GM23338 (cell line): ENCODE measurements around the gene SCAANT1. TPM values are rescaled to one million over a fixed set of nuclear protein-coding genes. Genes with fewer than 3 reads are reported as not detected.

Experiments
- ATAC-seq: fragments of 200-7000 bp; cut with Tn5 transposase; 3 replicates; pipeline ENCODE4 v1.9.1; 2020
- DNase-seq: peaks from one replicate; pipeline ENCODE4 v3.0.0-alpha.2; 2015; ENCODE audit warnings: low spot score
- H2AFZ ChIP-seq: fragments of 200-600 bp; sonication (generic); 2 replicates; pipeline ENCODE4 v1.8.0; 2016; ENCODE audit warnings: antibody characterized with exemption, mild to moderate bottlenecking, moderate library complexity
- H3F3A ChIP-seq: fragments of 200-600 bp; sonication (generic); replicated peaks from 2 replicates; pipeline ENCODE4 v1.8.0; 2017; ENCODE audit warnings: antibody characterized with exemption, mixed run types, low read depth
- H3K27ac ChIP-seq: fragments of 200-600 bp; sonication (generic); 2 replicates; pipeline ENCODE4 v1.6.1; 2016; ENCODE audit warnings: low read depth
- H3K27me3 ChIP-seq: fragments of 200-600 bp; sonication (generic); 2 replicates; pipeline ENCODE4 v1.8.0; 2016; ENCODE audit warnings: mild to moderate bottlenecking, mixed run types, moderate library complexity; ENCODE audit not compliant: insufficient read depth
- H3K36me3 ChIP-seq: fragments of 200-600 bp; sonication (generic); 2 replicates; pipeline ENCODE4 v1.8.0; 2016; ENCODE audit warnings: mild to moderate bottlenecking; ENCODE audit not compliant: insufficient read depth
- H3K4me1 ChIP-seq: fragments of 200-600 bp; sonication (generic); 2 replicates; pipeline ENCODE4 v1.8.0; 2016; ENCODE audit warnings: mild to moderate bottlenecking, moderate library complexity; ENCODE audit not compliant: insufficient read depth
- H3K4me2 ChIP-seq: fragments of 200-600 bp; sonication (generic); 2 replicates; pipeline ENCODE4 v1.7.1; 2017; ENCODE audit warnings: mixed run types
- H3K4me3 ChIP-seq: fragments of 200-600 bp; sonication (generic); 2 replicates; pipeline ENCODE4 v1.6.1; 2016; ENCODE audit warnings: mixed run types
- H3K79me2 ChIP-seq: fragments of 200-600 bp; sonication (generic); replicated peaks from 2 replicates; pipeline ENCODE4 v1.8.0; 2017; ENCODE audit warnings: mild to moderate bottlenecking; ENCODE audit not compliant: insufficient read depth
- H3K9me2 ChIP-seq: fragments of 200-600 bp; sonication (generic); 2 replicates; pipeline ENCODE4 v1.8.0; 2017; ENCODE audit not compliant: insufficient read depth
- H4K20me1 ChIP-seq: fragments of 200-600 bp; sonication (generic); replicated peaks from 2 replicates; pipeline ENCODE4 v1.8.0; 2017; ENCODE audit warnings: mild to moderate bottlenecking; ENCODE audit not compliant: insufficient read depth
- H3K27ac Mint-ChIP-seq: 2 replicates; pipeline ENCODE4 v1.8.0; 2020; ENCODE audit warnings: inconsistent platforms, mild to moderate bottlenecking, moderate library complexity, mixed read lengths
- H3K27me3 Mint-ChIP-seq: 3 replicates; pipeline ENCODE4 v1.8.0; 2022; ENCODE audit warnings: low read depth, mild to moderate bottlenecking, moderate library complexity, mixed read lengths, inconsistent platforms; ENCODE audit not compliant: insufficient read depth, poor library complexity
- H3K36me3 Mint-ChIP-seq: 3 replicates; pipeline ENCODE4 v1.8.0; 2021; ENCODE audit warnings: low read depth, mild to moderate bottlenecking, inconsistent platforms, moderate library complexity, mixed read lengths
- H3K4me1 Mint-ChIP-seq: 3 replicates; pipeline ENCODE4 v1.8.0; 2020; ENCODE audit warnings: mild to moderate bottlenecking, inconsistent platforms, mixed read lengths
- H3K4me3 Mint-ChIP-seq: 3 replicates; pipeline ENCODE4 v1.8.0; 2021; ENCODE audit warnings: moderate library complexity, mild to moderate bottlenecking, inconsistent platforms, mixed read lengths
- H3K9me3 Mint-ChIP-seq: 3 replicates; pipeline ENCODE4 v1.8.0; 2020; ENCODE audit warnings: moderate library complexity, mild to moderate bottlenecking, inconsistent platforms, mixed read lengths
- CREB1 ChIP-seq: fragments of 250-450 bp; sonication (Bioruptor Pico); IDR thresholded peaks from 2 replicates; pipeline ENCODE4 v1.5.0; 2020; ENCODE audit warnings: low read depth, mild to moderate bottlenecking, moderate library complexity
- EZH2 ChIP-seq: fragments of 200-600 bp; sonication (generic); IDR thresholded peaks from one replicate; pipeline ENCODE4 v1.8.0; 2017; ENCODE audit warnings: antibody characterized with exemption, mild to moderate bottlenecking, low read depth; ENCODE audit not compliant: unreplicated experiment
- EZH2phosphoT487 ChIP-seq: fragments of 200-600 bp; sonication (generic); IDR thresholded peaks from one replicate; pipeline ENCODE4 v1.8.1; 2018; ENCODE audit warnings: antibody characterized with exemption; ENCODE audit not compliant: unreplicated experiment
- JUNB ChIP-seq: IDR thresholded peaks from one replicate; pipeline ENCODE4 v1.6.1; 2016; ENCODE audit warnings: antibody characterized with exemption; ENCODE audit not compliant: unreplicated experiment
- NANOG ChIP-seq: IDR thresholded peaks from 2 replicates; pipeline ENCODE4 v1.6.1; 2016; ENCODE audit warnings: antibody characterized with exemption, borderline replicate concordance
- POLR2AphosphoS5 ChIP-seq: IDR thresholded peaks from 2 replicates; pipeline ENCODE4 v1.6.1; 2016; ENCODE audit warnings: antibody characterized with exemption, low read depth
- STAT1 ChIP-seq: IDR thresholded peaks from one replicate; pipeline ENCODE4 v1.6.1; 2016; ENCODE audit warnings: antibody characterized with exemption; ENCODE audit not compliant: unreplicated experiment
- ZNF114 ChIP-seq: fragments of 250-450 bp; sonication (Bioruptor Pico); IDR thresholded peaks from 2 replicates; pipeline ENCODE4 v1.5.0; 2020; ENCODE audit warnings: mild to moderate bottlenecking, moderate library complexity
- ZNF331 ChIP-seq: fragments of 250-450 bp; sonication (Bioruptor Pico); IDR thresholded peaks from 2 replicates; pipeline ENCODE4 v1.5.0; 2020; ENCODE audit warnings: low read depth, mild to moderate bottlenecking, moderate library complexity
- polyA plus RNA-seq: library from polyadenylated mRNA; unstranded; fragments of >200 nt; fragmentation: Nextera tagmentation; extraction: Ambion mirVana; gene quantifications from 2 replicates; pipeline ENCODE4 v1.2.1, GENCODE V29; 2016
- total RNA-seq: library from RNA; depleted of rRNA; stranded (reverse); fragments of >200 nt; shearing (Covaris generic); gene quantifications from 2 replicates; pipeline ENCODE4 v1.2.3, GENCODE V29; 2014
- TF ChIP-seq, protein P1 (sequence below): IDR thresholded peaks from one replicate; pipeline ENCODE4 v1.6.1; 2018; ENCODE audit warnings: antibody characterized with exemption; ENCODE audit not compliant: unreplicated experiment
- TF ChIP-seq, protein P2 (sequence below): fragments of 250-450 bp; sonication (Bioruptor Pico); IDR thresholded peaks from 2 replicates; pipeline ENCODE4 v1.5.0; 2020; ENCODE audit warnings: mild to moderate bottlenecking, moderate library complexity
- TF ChIP-seq, protein P3 (sequence below), 2 experiments: fragments of 200-600 bp in 1 of 2; sonication (generic) in 1 of 2; conservative IDR thresholded peaks; 2 replicates each; pipeline versions ENCODE4 v1.5.1 to v1.6.1; 2016 to 2017; ENCODE audit warnings: antibody characterized with exemption in 2 of 2, low read depth in 2 of 2, mild to moderate bottlenecking in 2 of 2, moderate library complexity in 1 of 2
- TF ChIP-seq, protein P4 (sequence below): IDR thresholded peaks from 2 replicates; pipeline ENCODE4 v1.6.1; 2016; ENCODE audit warnings: antibody characterized with exemption

Gene SCAANT1
- total and polyA plus RNA-seq, 2 experiments from 2014 or later = 1.2 TPM; not detected in 1

DNA sequence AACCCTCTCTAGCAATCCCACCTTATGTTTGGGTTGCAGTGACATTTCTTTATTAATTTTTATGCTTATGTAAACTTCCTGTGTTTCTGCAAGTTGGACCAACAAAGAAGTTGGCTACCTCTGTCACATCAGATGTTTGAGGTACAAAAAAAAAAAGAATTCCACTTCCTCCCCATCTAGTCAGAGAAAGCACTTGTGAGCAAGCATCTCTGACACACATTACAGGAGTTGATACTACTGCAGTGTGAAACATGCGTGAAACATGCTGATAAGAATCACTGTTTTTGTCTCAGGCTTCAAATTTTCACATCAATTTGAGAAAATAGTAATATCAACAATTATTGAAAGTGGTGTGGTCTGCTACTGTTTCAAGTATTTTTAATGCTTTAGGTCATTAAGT is 1.3 kb downstream of the SCAANT1 start:
- Histone ChIP-seq H3K36me3 (no peaks in the 10 kb centered on the region), H4K20me1 (0 out of 2 replicates have a peak, but pooled peaks cover 4% of the 10 kb centered on the region), H3K4me1 (peaks cover 5% of the 10 kb centered on the region), H3K9me2 (no peaks in the 10 kb centered on the region), H3K4me2 (peak overlapping the region; percentile 93), H3K27me3 (peaks cover 17% of the 10 kb centered on the region), H3K27ac (no peak overlapping the region; the same call in 1 of the 2 replicates), H2AFZ (no peak overlapping the region), H3K4me3 (peak overlapping the region; percentile 81), H3F3A (no peaks in the 10 kb centered on the region), H3K79me2 (peaks cover 24% of the 10 kb centered on the region)
- H3K9me3 Mint-ChIP-seq = no peaks in the 10 kb centered on the region
- DNase-seq (no peak), ATAC-seq (no peak)
- H3K4me3 Mint-ChIP-seq = peak overlapping the region; percentile 89
- H3K27ac Mint-ChIP-seq = no peak overlapping the region
- H3K4me1 Mint-ChIP-seq = peaks cover 40% of the 10 kb centered on the region
- TF ChIP-seq STAT1 (no peak), CREB1 (CRISPR knock-in tag) (no peak), EZH2phosphoT487 (no peak), JUNB (no peak), EZH2 (no peak), ZNF114 (no peak), NANOG (no peak), POLR2AphosphoS5 (no peak), ZNF331 (no peak)
- TF ChIP-seq, protein P1, sequence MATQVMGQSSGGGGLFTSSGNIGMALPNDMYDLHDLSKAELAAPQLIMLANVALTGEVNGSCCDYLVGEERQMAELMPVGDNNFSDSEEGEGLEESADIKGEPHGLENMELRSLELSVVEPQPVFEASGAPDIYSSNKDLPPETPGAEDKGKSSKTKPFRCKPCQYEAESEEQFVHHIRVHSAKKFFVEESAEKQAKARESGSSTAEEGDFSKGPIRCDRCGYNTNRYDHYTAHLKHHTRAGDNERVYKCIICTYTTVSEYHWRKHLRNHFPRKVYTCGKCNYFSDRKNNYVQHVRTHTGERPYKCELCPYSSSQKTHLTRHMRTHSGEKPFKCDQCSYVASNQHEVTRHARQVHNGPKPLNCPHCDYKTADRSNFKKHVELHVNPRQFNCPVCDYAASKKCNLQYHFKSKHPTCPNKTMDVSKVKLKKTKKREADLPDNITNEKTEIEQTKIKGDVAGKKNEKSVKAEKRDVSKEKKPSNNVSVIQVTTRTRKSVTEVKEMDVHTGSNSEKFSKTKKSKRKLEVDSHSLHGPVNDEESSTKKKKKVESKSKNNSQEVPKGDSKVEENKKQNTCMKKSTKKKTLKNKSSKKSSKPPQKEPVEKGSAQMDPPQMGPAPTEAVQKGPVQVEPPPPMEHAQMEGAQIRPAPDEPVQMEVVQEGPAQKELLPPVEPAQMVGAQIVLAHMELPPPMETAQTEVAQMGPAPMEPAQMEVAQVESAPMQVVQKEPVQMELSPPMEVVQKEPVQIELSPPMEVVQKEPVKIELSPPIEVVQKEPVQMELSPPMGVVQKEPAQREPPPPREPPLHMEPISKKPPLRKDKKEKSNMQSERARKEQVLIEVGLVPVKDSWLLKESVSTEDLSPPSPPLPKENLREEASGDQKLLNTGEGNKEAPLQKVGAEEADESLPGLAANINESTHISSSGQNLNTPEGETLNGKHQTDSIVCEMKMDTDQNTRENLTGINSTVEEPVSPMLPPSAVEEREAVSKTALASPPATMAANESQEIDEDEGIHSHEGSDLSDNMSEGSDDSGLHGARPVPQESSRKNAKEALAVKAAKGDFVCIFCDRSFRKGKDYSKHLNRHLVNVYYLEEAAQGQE = no peak
- TF ChIP-seq, protein P2, sequence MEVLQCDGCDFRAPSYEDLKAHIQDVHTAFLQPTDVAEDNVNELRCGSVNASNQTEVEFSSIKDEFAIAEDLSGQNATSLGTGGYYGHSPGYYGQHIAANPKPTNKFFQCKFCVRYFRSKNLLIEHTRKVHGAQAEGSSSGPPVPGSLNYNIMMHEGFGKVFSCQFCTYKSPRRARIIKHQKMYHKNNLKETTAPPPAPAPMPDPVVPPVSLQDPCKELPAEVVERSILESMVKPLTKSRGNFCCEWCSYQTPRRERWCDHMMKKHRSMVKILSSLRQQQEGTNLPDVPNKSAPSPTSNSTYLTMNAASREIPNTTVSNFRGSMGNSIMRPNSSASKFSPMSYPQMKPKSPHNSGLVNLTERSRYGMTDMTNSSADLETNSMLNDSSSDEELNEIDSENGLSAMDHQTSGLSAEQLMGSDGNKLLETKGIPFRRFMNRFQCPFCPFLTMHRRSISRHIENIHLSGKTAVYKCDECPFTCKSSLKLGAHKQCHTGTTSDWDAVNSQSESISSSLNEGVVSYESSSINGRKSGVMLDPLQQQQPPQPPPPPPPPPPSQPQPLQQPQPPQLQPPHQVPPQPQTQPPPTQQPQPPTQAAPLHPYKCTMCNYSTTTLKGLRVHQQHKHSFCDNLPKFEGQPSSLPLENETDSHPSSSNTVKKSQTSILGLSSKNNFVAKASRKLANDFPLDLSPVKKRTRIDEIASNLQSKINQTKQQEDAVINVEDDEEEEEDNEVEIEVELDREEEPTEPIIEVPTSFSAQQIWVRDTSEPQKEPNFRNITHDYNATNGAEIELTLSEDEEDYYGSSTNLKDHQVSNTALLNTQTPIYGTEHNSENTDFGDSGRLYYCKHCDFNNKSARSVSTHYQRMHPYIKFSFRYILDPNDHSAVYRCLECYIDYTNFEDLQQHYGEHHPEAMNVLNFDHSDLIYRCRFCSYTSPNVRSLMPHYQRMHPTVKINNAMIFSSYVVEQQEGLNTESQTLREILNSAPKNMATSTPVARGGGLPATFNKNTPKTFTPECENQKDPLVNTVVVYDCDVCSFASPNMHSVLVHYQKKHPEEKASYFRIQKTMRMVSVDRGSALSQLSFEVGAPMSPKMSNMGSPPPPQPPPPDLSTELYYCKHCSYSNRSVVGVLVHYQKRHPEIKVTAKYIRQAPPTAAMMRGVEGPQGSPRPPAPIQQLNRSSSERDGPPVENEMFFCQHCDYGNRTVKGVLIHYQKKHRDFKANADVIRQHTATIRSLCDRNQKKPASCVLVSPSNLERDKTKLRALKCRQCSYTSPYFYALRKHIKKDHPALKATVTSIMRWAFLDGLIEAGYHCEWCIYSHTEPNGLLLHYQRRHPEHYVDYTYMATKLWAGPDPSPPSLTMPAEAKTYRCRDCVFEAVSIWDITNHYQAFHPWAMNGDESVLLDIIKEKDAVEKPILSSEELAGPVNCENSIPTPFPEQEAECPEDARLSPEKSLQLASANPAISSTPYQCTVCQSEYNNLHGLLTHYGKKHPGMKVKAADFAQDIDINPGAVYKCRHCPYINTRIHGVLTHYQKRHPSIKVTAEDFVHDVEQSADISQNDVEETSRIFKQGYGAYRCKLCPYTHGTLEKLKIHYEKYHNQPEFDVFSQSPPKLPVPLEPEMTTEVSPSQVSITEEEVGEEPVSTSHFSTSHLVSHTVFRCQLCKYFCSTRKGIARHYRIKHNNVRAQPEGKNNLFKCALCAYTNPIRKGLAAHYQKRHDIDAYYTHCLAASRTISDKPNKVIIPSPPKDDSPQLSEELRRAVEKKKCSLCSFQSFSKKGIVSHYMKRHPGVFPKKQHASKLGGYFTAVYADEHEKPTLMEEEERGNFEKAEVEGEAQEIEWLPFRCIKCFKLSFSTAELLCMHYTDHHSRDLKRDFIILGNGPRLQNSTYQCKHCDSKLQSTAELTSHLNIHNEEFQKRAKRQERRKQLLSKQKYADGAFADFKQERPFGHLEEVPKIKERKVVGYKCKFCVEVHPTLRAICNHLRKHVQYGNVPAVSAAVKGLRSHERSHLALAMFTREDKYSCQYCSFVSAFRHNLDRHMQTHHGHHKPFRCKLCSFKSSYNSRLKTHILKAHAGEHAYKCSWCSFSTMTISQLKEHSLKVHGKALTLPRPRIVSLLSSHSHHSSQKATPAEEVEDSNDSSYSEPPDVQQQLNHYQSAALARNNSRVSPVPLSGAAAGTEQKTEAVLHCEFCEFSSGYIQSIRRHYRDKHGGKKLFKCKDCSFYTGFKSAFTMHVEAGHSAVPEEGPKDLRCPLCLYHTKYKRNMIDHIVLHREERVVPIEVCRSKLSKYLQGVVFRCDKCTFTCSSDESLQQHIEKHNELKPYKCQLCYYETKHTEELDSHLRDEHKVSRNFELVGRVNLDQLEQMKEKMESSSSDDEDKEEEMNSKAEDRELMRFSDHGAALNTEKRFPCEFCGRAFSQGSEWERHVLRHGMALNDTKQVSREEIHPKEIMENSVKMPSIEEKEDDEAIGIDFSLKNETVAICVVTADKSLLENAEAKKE (CRISPR knock-in tag) = no peak
- TF ChIP-seq, protein P3, sequence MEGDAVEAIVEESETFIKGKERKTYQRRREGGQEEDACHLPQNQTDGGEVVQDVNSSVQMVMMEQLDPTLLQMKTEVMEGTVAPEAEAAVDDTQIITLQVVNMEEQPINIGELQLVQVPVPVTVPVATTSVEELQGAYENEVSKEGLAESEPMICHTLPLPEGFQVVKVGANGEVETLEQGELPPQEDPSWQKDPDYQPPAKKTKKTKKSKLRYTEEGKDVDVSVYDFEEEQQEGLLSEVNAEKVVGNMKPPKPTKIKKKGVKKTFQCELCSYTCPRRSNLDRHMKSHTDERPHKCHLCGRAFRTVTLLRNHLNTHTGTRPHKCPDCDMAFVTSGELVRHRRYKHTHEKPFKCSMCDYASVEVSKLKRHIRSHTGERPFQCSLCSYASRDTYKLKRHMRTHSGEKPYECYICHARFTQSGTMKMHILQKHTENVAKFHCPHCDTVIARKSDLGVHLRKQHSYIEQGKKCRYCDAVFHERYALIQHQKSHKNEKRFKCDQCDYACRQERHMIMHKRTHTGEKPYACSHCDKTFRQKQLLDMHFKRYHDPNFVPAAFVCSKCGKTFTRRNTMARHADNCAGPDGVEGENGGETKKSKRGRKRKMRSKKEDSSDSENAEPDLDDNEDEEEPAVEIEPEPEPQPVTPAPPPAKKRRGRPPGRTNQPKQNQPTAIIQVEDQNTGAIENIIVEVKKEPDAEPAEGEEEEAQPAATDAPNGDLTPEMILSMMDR (conservative IDR thresholded peaks at IDR 0.05; ENCODE audit: low read depth in 2 of 2) = no peak
- TF ChIP-seq, protein P4, sequence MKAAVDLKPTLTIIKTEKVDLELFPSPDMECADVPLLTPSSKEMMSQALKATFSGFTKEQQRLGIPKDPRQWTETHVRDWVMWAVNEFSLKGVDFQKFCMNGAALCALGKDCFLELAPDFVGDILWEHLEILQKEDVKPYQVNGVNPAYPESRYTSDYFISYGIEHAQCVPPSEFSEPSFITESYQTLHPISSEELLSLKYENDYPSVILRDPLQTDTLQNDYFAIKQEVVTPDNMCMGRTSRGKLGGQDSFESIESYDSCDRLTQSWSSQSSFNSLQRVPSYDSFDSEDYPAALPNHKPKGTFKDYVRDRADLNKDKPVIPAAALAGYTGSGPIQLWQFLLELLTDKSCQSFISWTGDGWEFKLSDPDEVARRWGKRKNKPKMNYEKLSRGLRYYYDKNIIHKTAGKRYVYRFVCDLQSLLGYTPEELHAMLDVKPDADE = no peak
- H3K36me3 Mint-ChIP-seq = peaks cover 8% of the 10 kb centered on the region; the same call in 2 of the 3 replicates
- H3K27me3 Mint-ChIP-seq = peaks cover 5% of the 10 kb centered on the region
